ENCODE results near the gene HLA-DQB1. TPM values are rescaled to one million over a fixed set of nuclear protein-coding genes. Genes with fewer than 3 reads are reported as not detected.
A peak's percentile ranks its signal among the peaks of the same experiment; 100 is the strongest.
"Not testable (repeated sequence)": the region's sequence is repeated elsewhere in the genome, so short reads cannot be mapped to it uniquely, and the experiment has no call there.

Gene HLA-DQB1
- total RNA-seq (10 to 100 TPM in 6 of 10 donors, 1 to 10 TPM in 4; 6.2 to 73.7 (median 14.4) TPM), polyA plus RNA-seq (10 to 100 TPM; 18.8 to 81.2 TPM)
- long read RNA-seq, donor 1, transcript HLA-DQB1-205 (5 exons, 1,642 nt), result major isoform, 10 of 15 reads
- long read RNA-seq, donor 1, partial matches to known transcripts, result 1 of 15 reads
- long read RNA-seq, donor 1, other reads (novel, unspliced or antisense), result 4 of 15 reads
- long read RNA-seq, donor 2, partial matches to known transcripts, result 2 of 7 reads
- long read RNA-seq, donor 2, other reads (novel, unspliced or antisense), result 1 of 7 reads
- long read RNA-seq, donor 3, transcript HLA-DQB1-205 (5 exons, 1,642 nt), result major isoform, 5 of 10 reads
- long read RNA-seq, donor 3, partial matches to known transcripts, result 2 of 10 reads
- long read RNA-seq, donor 3, other reads (novel, unspliced or antisense), result 3 of 10 reads

GRCh38 chr6:32666420-32667300 is at the start of gene HLA-DQB1:
TSS of gene HLA-DQB1 (minus strand) at chr6:32666657. CDS start at chr6:32666607, 50 bp downstream.
- Histone ChIP-seq H3K4me3 (peak within 1 kb of the TSS in 7 of 10 donors; percentile 36 to 57 (median 41)), H3K27ac (peak within 1 kb of the TSS in 8 of 10 donors; percentile 19 to 82 (median 72)), H3K9me3 (peaks cover 0 to 6% (median 0%) of the 10 kb centered on the region in 11 donors), H3K4me1 (peaks cover 0 to 12% (median 0%) of the 10 kb centered on the region in 9 donors), H3K27me3 (peaks cover 0 to 14% (median 0%) of the 10 kb centered on the region in 7 donors), H3K36me3 (peaks cover 0 to under 1% (median 0%) of the 10 kb centered on the region in 9 donors)
- whole genome bisulfite sequencing, 2 donors, result 16 to 25% methylated on average over 16 of the region's 16 CpGs
- TF ChIP-seq CTCF (IDR thresholded peaks at IDR 0.05), result no peak
- DNase-seq, result peak in 1 of 2 donors; percentile 61
- intact Hi-C loops (cut with DNase I), result loop anchor here in 1 of 10 donors (5.0 kb wide), 1 partner anchor 34 kb away; no protein-coding TSS in a partner anchor
- ATAC-seq, result peak; percentile 69 to 89 (median 84)

- Histone ChIP-seq H3K27ac (no peak overlapping the region), H3K4me1 (peaks cover 0 to 7% (median 0%) of the 10 kb centered on the region in 9 donors), H3K9me3 (no peaks in the 10 kb centered on the region), H3K36me3 (no peaks in the 10 kb centered on the region), H3K27me3 (peaks cover 0 to 24% (median 0%) of the 10 kb centered on the region in 7 donors), H3K4me3 (no peak overlapping the region)
- DNase-seq (no peak), ATAC-seq (no peak)
- no peak for TF ChIP-seq CTCF (IDR thresholded peaks at IDR 0.05)
- intact Hi-C loops (cut with DNase I), result loop anchor here in 1 of 10 donors (10.0 kb wide), 1 partner anchor 62 kb away; no protein-coding TSS in a partner anchor
Observed at GRCh38 chr6:32713241-32713640, 46.8 kb upstream of the HLA-DQB1 start.

- Histone ChIP-seq H3K4me3 (no peak overlapping the region), H3K9me3 (no peaks in the 10 kb centered on the region), H3K36me3 (no peaks in the 10 kb centered on the region), H3K27me3 (peaks cover 0 to 3% (median 0%) of the 10 kb centered on the region in 7 donors), H3K27ac (no peak overlapping the region), H3K4me1 (peaks cover 0 to 7% (median 0%) of the 10 kb centered on the region in 9 donors)
- intact Hi-C loops (cut with DNase I), result loop anchor here in 5 of 10 donors (10.0 kb wide), 4 partner anchors 65 to 465 kb away; no protein-coding TSS in a partner anchor
- no peak for ATAC-seq
- TF ChIP-seq CTCF (IDR thresholded peaks at IDR 0.05), result no peak
- no peak for DNase-seq
Observed at GRCh38 chr6:32709625-32710024, 43.2 kb upstream of the HLA-DQB1 start.

- not testable (repeated sequence) for ATAC-seq
- intact Hi-C loops (cut with DNase I), result loop anchor here in 4 of 10 donors (10.0 kb wide), 3 partner anchors 90 to 460 kb away; no protein-coding TSS in a partner anchor
- WGBS, 2 donors, result 78 to 86% methylated on average over 3 of the region's 3 CpGs
Observed at GRCh38 chr6:32705164-32705563, 38.7 kb upstream of the HLA-DQB1 start.

More at GRCh38 chr6:32705164-32705563, 38.7 kb upstream of the HLA-DQB1 start:
- H3K36me3 ChIP-seq, H3K4me3 ChIP-seq, DNase-seq, H3K27ac ChIP-seq, H3K4me1 ChIP-seq, H3K9me3 ChIP-seq: not testable (repeated sequence)
- peaks cover 0 to 29% (median 17%) of the 10 kb centered on the region in 7 donors for H3K27me3 ChIP-seq

Data from heart right ventricle (tissue), 16 donors.